MM.1S (cell line): Measurements from ENCODE around the gene GPR173.

Experiments used
- CTCF ChIP-seq: fragments of 300-600 bp; sonication (generic); IDR thresholded peaks from 2 replicates; pipeline ENCODE4 v1.5.1; 2016; ENCODE audit warnings: antibody characterized with exemption, low read length, mixed read lengths
- EZH2 ChIP-seq: fragments of 300-600 bp; sonication (generic); optimal IDR thresholded peaks from 2 replicates; pipeline ENCODE3; 2017; ENCODE audit warnings: low read depth, mild to moderate bottlenecking, antibody characterized with exemption, low read length, mixed read lengths
- EZH2phosphoT487 ChIP-seq: fragments of 300-600 bp; sonication (generic); IDR thresholded peaks from 2 replicates; pipeline ENCODE4 v1.6.1; 2018; ENCODE audit warnings: antibody characterized with exemption, low read length

GRCh38 chrX:53039236-53039635 is 9.4 kb upstream of the GPR173 start:
- TF ChIP-seq CTCF, result no peak
- TF ChIP-seq EZH2, result no peak
- TF ChIP-seq EZH2phosphoT487, result no peak
